GM11168 (cell line): Measurements from ENCODE around the gene ARSG.
"Not testable (repeated sequence)": the region's sequence is repeated elsewhere in the genome, so short reads cannot be mapped to it uniquely, and the experiment has no call there.

Experiments used
- in situ Hi-C: fragments of 300-500 bp; cut with MboI; formaldehyde crosslinking; loops from one replicate; pipeline ENCODE4 v1.12.0; 2022; ENCODE audit warnings: low sequenced_read_pairs; ENCODE audit not compliant: unreplicated experiment

Gene ARSG

DNA sequence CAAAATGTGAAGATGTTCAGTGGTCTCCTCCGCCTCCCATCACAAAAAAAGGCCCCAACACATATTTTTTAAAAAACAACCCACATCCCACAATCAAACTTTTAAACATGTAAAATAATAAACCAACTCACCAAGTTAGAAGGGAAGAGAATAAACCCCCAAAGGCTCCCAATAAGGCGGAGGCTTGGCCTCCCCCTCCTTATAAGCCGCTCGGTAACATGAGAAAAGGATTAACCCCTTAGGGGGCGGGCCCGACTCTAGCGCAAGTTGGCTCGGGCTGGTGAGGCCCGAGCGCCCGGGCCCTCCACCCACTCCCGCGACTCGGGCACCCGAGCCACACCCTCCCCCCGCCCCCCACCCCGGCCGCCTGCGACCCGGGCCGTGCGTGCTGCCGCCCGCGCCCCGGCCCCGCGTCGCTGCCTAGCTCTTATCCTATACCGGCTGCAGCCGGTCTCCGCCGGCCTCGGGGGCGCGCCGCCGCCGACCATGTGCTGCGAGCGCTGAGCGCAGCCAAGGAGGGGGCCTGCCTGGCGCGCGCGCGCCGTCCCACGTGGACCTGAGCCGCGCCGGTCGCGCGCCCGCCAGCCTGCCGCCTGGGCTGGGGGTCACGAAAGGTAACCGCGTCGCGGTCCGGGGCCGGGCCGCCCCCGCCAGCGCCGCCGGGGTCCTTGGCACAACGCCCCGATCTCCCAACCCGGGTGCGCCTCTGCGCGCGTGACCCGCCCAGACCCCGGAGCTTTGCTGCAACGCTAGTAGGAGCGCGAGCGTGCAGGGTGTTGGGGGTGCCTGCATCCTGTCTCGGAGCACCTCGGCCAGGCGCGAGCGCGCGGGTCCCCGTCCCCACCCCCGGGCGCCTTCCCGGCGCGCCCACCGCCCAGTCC, at the start of gene ARSG, which contains the start of gene SLC16A6:
TSS of gene ARSG (plus strand) at position 541 of the 881 bp plus-strand sequence. CDS start 15,999 bp downstream, outside the sequence.
TSS of gene SLC16A6 (minus strand) at position 173 of the 881 bp plus-strand sequence. CDS start 12,807 bp downstream, outside the sequence.
- in situ Hi-C loops: no loop called here

DNA sequence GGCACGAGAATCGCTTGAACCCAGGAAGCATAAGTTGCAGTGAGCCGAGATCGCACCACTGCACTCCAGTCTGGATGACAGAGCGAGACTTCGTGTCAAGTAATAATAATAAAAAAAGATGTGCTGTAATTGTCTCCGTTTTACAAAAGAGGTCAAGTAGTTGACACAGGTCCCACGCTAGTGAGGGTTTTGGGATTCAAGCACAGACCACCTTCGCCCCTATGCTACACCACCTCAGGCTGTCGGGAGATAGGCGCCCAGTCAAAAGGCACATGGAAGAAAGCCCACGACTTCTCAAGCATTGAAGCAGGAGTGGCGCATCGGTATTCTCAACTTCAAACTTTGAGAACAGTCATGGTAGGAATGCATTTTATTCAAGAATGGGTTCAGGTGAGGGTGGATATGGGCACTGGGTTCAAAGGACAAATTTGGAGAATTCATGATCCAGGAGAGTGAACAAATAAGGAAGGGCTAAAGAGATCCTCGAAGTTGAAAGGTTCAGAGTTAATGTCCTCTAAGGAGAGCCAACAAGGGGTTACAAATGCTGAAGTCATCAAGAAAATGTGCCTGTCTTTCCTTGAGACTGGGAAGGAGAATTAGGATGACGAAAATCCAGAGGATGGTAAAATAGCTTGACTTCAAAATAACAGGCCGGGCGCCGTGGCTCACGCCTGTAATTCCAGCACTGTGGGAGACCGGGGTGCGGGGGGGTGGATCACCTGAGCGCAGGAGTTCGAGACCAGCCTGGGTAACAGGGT, 44.8 kb upstream of the ARSG start:
- in situ Hi-C loops: no loop called here

GRCh38 chr17:68247445-68248198, 43.7 kb upstream of the ARSG start, which contains the start of gene AMZ2:
Gene AMZ2 (plus strand): TSS chr17:68248043. CDS start chr17:68250188, 2,145 bp downstream.
- in situ Hi-C loops: no loop called here

DNA sequence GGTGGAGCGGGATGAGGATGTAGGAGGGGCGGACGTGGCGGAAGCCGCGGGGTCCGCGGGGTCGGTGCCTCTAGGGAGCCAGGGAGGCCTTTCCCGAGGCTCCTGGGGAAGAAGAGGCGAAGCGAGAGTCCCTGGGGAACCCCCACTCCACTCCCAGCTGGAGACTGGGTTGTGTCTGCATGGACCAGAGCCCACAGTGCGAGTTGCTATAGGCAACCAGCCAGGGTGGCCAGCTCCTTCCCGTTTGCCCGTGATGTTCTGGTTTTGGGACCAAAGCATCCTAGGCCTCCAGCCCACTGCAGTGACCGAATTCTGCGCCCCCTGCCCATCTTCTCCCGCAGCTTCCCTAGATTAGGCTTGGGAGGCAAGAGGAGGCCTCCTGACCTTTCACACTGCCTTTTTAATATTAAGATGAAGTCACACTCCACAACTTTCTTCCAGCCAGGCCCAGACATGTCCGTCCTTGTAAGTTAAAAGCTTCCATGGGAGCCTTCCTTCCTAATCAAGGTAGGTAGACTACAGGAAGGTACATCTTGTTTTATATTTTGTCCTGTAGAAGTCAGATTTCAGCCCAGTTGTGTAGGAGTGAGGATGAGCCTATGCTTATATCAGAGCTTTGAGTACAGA, 43.0 kb upstream of the ARSG start:
- in situ Hi-C loops: no loop called here

DNA sequence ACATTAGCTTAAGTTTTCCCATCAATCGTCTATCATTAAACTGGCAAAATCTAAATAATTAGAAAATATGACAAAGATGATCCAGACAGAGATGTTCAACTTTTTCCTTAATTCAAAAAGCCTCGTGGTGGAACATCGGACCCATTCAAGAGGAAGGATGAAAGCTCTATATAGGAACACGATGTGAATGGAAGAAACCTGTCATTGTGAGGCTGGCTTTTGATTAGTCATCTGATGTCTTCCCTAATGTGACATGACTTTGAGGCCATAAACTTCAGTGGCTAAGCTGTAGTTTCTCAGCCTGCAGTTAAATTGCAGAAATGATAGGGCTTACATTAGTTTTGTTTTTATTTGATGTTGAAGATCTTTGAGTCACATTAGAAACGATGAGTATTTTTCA, 42.4 kb upstream of the ARSG start:
- in situ Hi-C loops: no loop called here

DNA sequence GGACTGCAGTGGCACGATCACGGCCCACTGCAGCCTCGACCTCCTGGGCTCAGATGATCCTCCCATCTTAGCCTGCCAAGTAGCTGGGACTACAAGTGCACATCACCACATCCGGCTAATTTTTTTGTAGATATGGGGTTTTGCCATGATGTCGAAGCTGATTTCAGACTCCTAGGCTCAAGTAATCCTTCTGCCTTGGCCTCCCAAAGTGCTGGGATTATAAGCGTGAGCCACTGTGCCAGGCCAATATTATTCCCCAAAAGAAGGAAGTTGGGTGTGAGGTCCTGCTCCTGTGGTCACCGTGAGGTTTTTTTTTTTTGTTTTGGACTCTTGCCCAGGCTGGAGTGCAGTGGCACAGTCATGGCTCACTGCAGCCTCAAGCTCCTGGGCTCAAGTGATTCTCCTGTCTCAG, 41.9 kb upstream of the ARSG start:
- in situ Hi-C loops: no loop called here

- in situ Hi-C loops: loop anchor here (5.0 kb wide), 1 partner anchor 204 kb away; the partner anchor contains the start of gene WIPI1
These were observed 37.9 kb upstream of the ARSG start for GRCh38 chr17:68253426-68253825.

DNA sequence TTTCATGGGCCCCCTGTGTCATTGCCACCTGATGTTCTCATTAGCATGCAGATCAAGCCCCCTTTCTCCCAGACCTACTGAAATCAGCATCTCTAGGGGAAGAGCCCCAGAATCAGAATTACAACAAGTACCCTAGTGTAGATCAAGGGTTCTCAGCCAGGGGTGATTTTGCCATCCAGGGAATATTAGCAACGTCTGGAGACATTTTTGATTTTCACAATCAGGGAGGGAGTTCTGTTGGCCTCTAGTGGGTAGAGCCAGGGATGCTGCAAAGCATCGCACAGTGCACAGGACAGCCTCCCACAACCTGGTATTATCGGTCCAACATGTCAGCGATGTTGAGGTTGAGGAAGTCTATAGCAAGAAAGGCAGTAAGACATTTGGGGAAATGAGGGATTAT, 36.1 kb upstream of the ARSG start:
- in situ Hi-C loops: no loop called here

GRCh38 chr17:68255731-68256538, 35.4 kb upstream of the ARSG start:
- in situ Hi-C loops: no loop called here

DNA sequence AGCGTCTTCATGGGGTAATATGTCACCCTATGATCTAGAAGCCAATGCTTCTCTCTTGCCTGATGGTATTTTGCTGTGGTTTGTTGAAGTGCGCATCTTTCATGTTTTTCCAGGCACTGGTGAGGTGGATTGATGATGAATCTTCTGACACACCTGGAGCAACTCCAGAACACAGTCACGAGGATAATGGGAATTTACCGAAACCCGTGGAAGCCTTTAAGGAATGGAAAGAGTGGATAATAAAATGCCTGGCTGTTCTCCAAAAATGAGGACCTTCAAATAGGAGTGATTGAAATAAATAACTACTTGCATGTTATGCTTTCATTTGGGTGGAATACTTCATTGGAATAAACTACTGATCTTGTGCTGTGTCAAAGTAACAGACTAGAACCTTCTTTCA, 34.6 kb upstream of the ARSG start:
- in situ Hi-C loops: not testable (repeated sequence)

DNA sequence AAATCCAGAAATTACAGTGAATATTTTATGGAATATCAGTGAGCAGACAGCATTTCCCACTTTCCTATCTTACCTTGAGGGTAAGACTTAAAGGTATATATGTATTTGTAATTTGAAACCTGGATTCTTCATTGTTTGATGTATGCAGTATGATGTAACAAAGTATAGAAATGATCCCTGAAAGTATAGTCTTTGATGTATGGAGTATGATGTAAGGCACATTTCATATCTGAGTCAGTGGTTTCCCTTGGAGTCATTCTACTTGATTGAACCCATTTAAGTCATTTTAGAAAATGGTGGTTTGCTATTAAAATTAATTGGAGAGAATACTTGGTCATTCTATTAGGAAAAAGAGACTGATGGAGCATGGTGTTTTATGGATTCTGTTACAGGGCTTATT, 33.4 kb upstream of the ARSG start:
- in situ Hi-C loops: no loop called here

- in situ Hi-C loops: not testable (repeated sequence)
These were observed 32.2 kb upstream of the ARSG start for GRCh38 chr17:68258890-68259647.

- in situ Hi-C loops: not testable (repeated sequence)
These were observed 31.7 kb upstream of the ARSG start for GRCh38 chr17:68259648-68259951.

GRCh38 chr17:68260051-68260762, 31.1 kb upstream of the ARSG start:
- in situ Hi-C loops: no loop called here

GRCh38 chr17:68262467-68262866, 28.8 kb upstream of the ARSG start:
- in situ Hi-C loops: not testable (repeated sequence)

- in situ Hi-C loops: not testable (repeated sequence)
These were observed 28.1 kb upstream of the ARSG start for GRCh38 chr17:68263101-68263681.

GRCh38 chr17:68265833-68266232, 25.5 kb upstream of the ARSG start:
- in situ Hi-C loops: not testable (repeated sequence)

DNA sequence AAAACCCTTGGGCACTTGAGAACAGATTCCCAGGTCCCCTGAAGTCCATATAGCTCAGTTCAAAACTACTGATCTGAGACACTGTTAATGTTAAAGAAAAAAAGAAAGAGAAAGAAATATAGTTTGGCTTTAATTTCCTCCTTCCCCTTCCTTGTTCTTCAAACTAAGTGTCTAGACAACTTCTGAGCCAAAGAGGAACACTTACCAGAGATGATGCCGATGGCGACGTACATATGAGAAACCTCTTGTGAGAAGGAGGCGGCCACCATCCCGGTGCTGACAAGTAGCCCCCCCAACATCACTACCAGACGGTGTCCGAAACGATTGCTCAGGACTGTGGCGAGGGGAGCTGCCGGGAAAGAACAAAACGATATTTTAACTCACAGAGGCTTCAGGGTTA, 17.6 kb upstream of the ARSG start:
- in situ Hi-C loops: no loop called here
